Stimulated activated CD8-positive, alpha-beta memory T cell treated with anti-CD3 and anti-CD28 coated beads, Interleukin-7, amount 100 ng/mL, for 48 hours (primary cell): Measurements from ENCODE around the gene PABPC1L.
"Not testable (repeated sequence)": the region's sequence is repeated elsewhere in the genome, so short reads cannot be mapped to it uniquely, and the experiment has no call there.

ENCODE experiments used
- DNase-seq, 2 donors: peaks; one replicate each; pipeline ENCODE4 v3.0.0-alpha.2; 2020; ENCODE audit warnings: low read depth in 1 of 2; ENCODE audit errors: extremely low read depth in 1 of 2

PABPC1L gene

DNA sequence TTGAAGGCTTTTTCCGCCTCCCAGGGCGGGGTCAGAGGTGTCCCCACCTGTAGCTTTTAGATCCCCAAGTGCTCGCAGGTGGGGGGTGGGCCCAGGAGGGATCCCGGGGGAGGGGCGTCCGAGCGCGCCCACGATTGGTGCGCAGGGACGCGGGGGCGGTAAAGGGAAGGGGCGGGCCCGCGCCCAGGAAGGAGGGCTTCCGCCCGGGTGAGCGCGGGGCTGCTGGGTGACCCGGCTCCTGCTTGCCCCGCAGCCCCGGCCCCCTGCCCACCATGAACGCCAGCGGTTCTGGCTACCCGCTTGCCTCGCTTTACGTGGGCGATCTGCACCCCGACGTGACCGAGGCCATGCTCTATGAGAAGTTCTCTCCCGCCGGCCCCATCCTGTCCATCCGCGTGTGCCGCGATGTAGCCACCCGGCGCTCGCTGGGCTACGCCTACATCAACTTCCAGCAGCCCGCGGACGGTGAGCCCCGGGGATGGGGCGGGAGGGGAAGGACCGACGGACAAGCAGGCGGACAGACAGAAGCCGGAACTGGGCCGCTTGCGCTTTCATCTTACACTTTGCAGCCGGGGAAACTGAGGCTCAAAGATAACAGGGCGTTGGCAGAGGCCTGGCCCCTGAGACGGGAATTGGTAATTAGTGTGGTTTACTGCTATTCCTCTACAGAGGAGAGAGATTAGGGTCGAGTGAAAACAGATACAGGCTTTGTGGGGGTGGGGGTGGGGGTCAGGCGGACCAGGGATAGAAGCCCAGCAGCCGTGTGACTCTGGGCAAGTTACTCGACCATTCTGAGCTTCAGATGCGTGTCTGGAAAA is at the start of gene PABPC1L:
Gene PABPC1L (plus strand): TSS at position 189 of the 818 bp plus-strand sequence. CDS start 84 bp downstream, at position 273.
- peak; percentile 59 to 73 for DNase-seq

DNA sequence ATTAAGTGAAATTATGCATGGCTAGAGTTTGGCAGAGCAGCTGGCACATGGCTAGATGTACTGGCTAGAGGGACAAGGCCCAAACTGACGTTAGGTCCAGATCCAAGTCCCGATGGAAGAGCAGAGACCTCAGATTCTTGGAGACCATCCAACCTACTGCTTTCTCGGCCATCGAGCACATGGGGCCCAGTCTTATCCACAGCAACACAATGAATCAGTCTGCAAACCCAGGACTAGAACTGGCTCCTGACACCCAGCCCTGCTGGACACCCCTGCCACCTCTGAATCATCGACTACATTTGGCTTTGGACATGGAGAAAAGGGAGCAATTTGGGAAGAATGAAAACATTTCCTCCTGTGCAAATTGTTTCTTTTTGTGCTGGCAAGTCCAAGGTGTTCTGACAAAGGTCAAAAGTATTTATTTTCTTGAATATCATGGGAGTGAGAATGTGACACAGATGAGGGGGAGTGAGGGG is 48.3 kb upstream of the PABPC1L start:
- DNase-seq, result no peak

DNA sequence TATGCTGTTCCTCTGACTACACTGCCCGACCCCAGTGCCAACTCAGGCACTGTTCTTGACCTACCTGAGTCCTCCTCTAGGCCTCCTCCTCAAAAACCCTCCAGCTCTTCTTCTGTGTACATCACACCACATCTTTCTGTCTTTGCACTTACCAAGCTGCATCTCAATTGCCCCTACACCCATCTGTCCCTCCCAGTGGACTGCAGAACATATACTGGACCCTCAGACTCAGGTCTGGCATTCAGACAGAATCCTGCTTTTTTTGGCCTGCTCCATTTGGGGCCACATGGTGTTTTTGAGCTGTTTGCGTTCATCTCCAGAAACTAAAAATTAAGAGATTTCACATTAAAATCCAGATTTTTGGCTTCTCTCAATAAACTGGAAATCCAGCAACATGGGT is 47.6 kb upstream of the PABPC1L start:
- no peak for DNase-seq

DNA sequence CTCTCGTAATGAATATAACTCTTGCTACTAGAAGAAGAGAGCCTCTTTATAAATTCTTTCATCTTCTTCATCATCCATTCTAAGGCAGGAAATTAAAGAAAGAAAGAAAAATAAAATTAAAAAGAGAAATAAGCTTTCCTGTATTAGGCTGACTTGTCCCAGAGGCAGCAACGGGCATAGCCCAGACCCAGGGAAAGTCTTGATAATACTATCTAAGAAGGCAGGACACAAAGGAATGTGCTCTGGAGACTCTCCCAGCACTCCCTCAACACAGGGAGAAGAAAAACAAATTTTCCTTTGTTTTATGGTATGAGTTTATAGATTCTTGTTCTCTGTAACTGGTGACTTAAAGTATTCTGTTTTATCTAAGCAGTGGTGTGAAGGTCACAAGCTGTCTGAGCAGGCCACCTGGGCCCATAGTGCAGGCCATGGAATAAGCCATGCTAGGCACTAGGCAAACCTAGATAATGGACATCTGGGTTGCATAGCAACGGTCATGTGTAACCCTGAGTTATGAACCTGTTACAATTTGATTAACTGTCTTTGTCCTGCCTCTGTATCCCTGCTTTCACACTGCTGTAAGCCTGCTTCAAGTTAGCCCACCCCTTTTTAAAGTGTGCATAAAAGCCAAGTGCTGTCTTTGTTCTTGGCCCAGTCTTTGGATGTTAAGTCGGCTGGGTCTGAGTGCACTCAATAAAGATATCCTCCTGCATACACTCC is 46.3 kb upstream of the PABPC1L start:
- not testable (repeated sequence) for DNase-seq

GRCh38 chr20:44864493-44864892 is 45.4 kb upstream of the PABPC1L start:
- DNase-seq, result not testable (repeated sequence)

- no peak for DNase-seq
These were observed 43.0 kb upstream of the PABPC1L start for GRCh38 chr20:44866703-44867335.

DNA sequence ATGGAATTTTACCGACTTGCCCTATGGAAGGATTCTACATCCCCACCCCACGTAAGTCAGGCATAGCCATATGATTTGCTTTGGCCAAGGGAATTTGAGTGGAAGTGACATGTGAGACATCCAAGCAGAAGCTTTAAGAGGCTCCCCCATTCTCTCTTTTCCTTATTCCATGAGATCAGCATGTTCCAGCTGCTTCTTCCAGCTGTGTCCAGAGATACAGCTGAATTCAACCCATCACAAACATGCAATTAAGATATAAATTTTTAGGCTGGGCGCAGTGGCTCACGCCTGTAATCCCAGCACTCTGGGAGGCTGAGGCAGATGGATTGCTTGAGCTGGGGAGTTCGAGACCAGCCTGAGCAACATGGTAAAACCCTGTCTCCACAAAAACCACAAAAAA is 40.4 kb upstream of the PABPC1L start:
- DNase-seq, result no peak

- not testable (repeated sequence) for DNase-seq
These were observed 27.5 kb upstream of the PABPC1L start for GRCh38 chr20:44882360-44882759.

- DNase-seq, result no peak
These were observed 26.5 kb upstream of the PABPC1L start for GRCh38 chr20:44883214-44883902.

DNA sequence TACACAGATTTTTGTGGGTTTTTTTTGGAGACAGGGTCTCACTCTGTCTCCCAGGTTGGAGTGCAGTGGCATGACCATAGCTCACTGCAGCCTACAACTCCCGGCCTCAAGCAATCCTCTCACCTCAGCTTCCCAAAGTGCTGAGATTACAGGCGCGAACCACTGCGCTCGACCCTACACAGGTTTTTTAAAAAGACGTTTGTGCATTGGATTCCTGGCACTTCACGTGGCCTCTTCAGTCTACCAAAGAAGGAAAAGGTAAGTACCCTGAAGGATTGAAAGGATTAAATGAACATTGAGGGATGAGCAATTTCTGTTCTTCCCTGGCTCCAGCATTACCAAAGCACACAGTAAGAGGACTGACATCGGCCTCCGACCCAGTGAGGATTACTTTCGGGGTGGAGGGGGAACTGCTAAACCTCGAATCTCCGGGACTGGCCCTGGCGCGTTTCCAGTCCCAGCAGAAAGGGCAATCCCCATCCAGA is 24.9 kb upstream of the PABPC1L start:
- no peak for DNase-seq

DNA sequence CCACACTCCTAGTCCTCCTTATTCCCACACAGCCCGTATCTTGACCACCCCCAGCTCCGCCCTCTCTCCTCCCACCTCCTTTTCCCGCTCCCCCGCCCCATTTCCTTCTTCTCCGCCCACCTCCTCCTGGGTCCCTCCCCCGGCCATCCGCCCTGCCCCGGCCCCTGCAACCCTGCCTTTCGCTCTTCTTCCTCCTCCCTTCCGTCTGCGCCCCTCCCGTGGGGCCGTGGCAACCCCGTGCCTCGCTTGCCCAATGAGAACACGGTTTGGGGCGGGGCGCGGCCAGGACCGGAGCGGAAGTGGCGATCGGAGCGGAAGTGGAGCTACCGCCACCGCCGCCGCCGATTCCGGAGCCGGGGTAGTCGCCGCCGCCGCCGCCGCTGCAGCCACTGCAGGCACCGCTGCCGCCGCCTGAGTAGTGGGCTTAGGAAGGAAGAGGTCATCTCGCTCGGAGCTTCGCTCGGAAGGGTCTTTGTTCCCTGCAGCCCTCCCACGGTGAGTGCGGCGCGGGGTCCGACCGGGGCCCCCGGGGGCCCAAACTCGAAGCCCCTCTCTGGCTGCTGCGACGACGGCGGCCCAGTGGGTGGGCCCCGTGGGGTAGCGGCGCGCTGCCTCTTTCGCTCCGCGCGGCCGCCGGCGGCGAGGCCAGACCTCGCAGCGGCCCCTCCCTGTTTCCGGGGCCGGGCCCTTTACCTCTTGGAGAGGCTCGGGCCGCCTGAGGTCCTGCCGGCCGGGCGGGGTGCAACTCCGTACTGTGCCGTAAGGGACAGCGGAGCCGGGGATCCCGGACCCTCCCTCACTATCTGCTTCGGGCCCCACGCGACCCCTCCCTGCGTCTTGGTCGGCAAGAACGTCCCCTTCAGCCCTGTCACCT is 24.2 kb upstream of the PABPC1L start, which contains the start of gene YWHAB:
Gene YWHAB (plus strand): TSS at position 314 of the 874 bp plus-strand sequence. CDS start 15,829 bp downstream, outside the sequence.
- peak; percentile 97 to 98 for DNase-seq

- no peak for DNase-seq
These were observed 23.6 kb upstream of the PABPC1L start for GRCh38 chr20:44886266-44886651.

- no peak for DNase-seq
These were observed 23.0 kb upstream of the PABPC1L start for GRCh38 chr20:44886828-44887227.

GRCh38 chr20:44887466-44887865 is 22.4 kb upstream of the PABPC1L start:
- DNase-seq, result no peak

DNA sequence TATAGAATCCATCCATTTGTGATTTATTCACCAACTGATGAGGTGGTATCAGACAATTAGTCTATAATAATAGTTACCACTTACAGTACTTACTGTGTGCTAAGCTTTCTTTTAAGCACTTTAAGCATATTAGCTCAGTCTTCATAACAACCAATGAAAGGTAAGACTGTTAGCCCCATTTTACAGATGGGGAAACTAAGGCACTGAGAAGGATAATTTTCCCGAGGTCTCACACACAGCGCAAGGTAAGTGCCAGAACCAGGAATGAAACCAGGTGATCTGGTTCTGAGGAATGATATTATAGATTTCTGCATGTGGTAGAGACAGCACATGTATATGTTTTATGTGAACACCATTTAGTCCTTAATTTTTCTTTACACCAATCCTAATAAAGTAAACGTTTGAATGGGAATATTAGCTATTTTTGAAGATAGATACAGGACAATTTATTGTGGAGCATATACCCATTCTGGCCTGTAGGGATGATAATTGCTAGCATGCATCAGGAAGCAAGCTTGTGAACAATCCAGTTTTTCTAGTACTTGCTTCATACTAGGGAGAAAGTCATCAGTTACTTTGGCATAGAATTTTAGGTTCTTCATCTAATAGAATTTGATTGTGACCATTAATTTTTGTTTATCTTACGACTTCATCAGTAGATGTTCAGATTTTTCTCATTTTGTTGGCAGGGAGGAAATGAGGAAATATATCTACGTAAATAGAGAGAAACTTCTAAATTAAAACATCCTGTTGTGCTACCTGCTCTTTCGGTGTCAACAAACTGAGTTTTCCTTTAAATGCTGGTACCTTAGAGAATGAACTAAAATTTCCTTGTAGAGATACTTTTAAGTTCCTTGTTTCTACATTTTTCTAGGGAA is 21.4 kb upstream of the PABPC1L start:
- no peak for DNase-seq

DNA sequence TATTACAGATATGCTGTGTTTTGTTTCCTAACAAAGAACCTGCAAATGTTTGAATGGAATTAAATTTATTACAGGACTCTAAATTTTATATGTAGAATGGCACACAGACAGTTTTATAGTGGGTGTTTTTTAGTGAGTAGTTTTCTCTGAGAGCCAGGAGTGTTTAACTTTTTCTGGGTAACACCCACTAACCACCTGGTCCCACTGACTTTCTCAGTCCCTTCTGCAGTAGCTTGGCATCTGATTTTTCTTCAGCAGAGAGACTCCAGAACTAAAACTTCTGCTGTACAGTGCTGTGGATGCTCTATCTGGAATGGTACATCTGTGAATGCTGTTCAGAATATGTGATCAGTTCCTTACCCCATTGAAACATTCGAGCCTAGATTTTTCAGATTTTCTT is 18.0 kb upstream of the PABPC1L start:
- DNase-seq, result no peak

- DNase-seq, result no peak
These were observed 14.9 kb upstream of the PABPC1L start for GRCh38 chr20:44894959-44895358.

DNA sequence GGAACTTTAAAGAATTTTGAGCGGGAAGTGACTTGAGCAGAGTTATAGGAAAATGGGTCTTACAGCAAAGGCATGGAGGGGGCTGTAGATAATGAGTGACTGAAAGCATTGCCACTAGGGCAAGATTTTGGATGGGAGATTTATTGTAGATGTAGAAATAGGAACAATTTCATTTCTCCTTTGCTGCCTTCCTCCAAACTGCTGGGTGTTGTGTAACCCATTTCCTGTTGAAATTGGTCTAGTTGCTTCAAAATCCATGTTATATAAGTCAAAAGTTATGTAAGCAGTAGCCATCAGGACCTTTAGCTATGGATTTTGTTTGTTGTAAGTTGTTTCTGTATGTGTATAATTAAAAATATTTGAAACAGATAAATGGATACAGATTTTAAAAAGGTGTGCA is 13.3 kb upstream of the PABPC1L start:
- DNase-seq, result no peak

- no peak for DNase-seq
These were observed 12.7 kb upstream of the PABPC1L start for GRCh38 chr20:44897133-44897532.
